Central memory CD8-positive, alpha-beta T cell (primary cell): Measurements from ENCODE around the gene RAP1B.

ENCODE experiments used
- ATAC-seq: fragments of 150-1000 bp; cut with Tn5 transposase; replicated peaks from 2 replicates; pipeline ENCODE4 v1.10.0; 2022; ENCODE audit warnings: mild to moderate bottlenecking, moderate FRiP score, moderate number of reproducible peaks; ENCODE audit not compliant: poor library complexity, severe bottlenecking; ENCODE audit errors: extremely low read depth
- DNase-seq, 2 donors: peaks; one replicate each; pipeline ENCODE4 v3.0.0; 2021; ENCODE audit warnings: low spot score in 2 of 2
- H3K27ac Mint-ChIP-seq: one replicate; pipeline ENCODE4 v1.8.0; 2022; ENCODE audit warnings: low read depth, mild to moderate bottlenecking, moderate library complexity, mixed read lengths
- H3K27me3 Mint-ChIP-seq: one replicate; pipeline ENCODE4 v1.8.0; 2022; ENCODE audit warnings: mixed read lengths
- H3K36me3 Mint-ChIP-seq: one replicate; pipeline ENCODE4 v1.8.0; 2022; ENCODE audit warnings: mild to moderate bottlenecking, moderate library complexity, mixed read lengths; ENCODE audit not compliant: insufficient read depth
- H3K4me1 Mint-ChIP-seq: one replicate; pipeline ENCODE4 v1.8.0; 2022; ENCODE audit warnings: mixed read lengths
- H3K4me3 Mint-ChIP-seq: one replicate; pipeline ENCODE4 v1.8.0; 2022; ENCODE audit warnings: mild to moderate bottlenecking, moderate library complexity, mixed read lengths
- H3K9me3 Mint-ChIP-seq: one replicate; pipeline ENCODE4 v1.8.0; 2022; ENCODE audit warnings: mixed read lengths

RAP1B gene

GRCh38 chr12:68610370-68611093 lies at the start of gene RAP1B:
Gene RAP1B (plus strand): TSS chr12:68610899. CDS start chr12:68648725, 37,826 bp downstream.
- DNase-seq (peak; percentile 69 to 86), ATAC-seq (peak; percentile 79)
- Mint-ChIP-seq H3K9me3 (no peaks in the 10 kb centered on the region), H3K27me3 (no peaks in the 10 kb centered on the region), H3K27ac (peak within 1 kb of the TSS; percentile 95), H3K4me3 (peak within 1 kb of the TSS; percentile 99), H3K36me3 (peaks cover 26% of the 10 kb centered on the region), H3K4me1 (peaks cover 57% of the 10 kb centered on the region)

- peaks cover 34% of the 10 kb centered on the region for H3K4me1 Mint-ChIP-seq
- no peaks in the 10 kb centered on the region for H3K36me3 Mint-ChIP-seq
- H3K9me3 Mint-ChIP-seq, result no peaks in the 10 kb centered on the region
- H3K4me3 Mint-ChIP-seq, result no peak overlapping the region
- DNase-seq, result no peak
- no peaks in the 10 kb centered on the region for H3K27me3 Mint-ChIP-seq
- no peak overlapping the region for H3K27ac Mint-ChIP-seq
- no peak for ATAC-seq
Observed at GRCh38 chr12:68561830-68562229, 48.9 kb upstream of the RAP1B start.

GRCh38 chr12:68564166-68564565 lies 46.5 kb upstream of the RAP1B start:
- H3K4me1 Mint-ChIP-seq, result peaks cover 20% of the 10 kb centered on the region
- DNase-seq (no peak), ATAC-seq (no peak)
- no peaks in the 10 kb centered on the region for H3K36me3 Mint-ChIP-seq
- no peak overlapping the region for H3K4me3 Mint-ChIP-seq
- no peaks in the 10 kb centered on the region for H3K27me3 Mint-ChIP-seq
- no peaks in the 10 kb centered on the region for H3K9me3 Mint-ChIP-seq
- H3K27ac Mint-ChIP-seq, result peak overlapping the region; percentile 79

GRCh38 chr12:68565391-68565903 lies 45.3 kb upstream of the RAP1B start:
- ATAC-seq, result peak; percentile 54
- Mint-ChIP-seq H3K4me3 (no peak overlapping the region), H3K4me1 (peaks cover 20% of the 10 kb centered on the region), H3K27me3 (no peaks in the 10 kb centered on the region), H3K36me3 (no peaks in the 10 kb centered on the region), H3K9me3 (no peaks in the 10 kb centered on the region), H3K27ac (no peak overlapping the region)
- no peak for DNase-seq

GRCh38 chr12:68568922-68569569 lies 41.7 kb upstream of the RAP1B start:
- Mint-ChIP-seq H3K9me3 (no peaks in the 10 kb centered on the region), H3K27me3 (no peaks in the 10 kb centered on the region), H3K4me1 (peaks cover 34% of the 10 kb centered on the region), H3K36me3 (no peaks in the 10 kb centered on the region), H3K4me3 (no peak overlapping the region), H3K27ac (no peak overlapping the region)
- no peak for DNase-seq
- ATAC-seq, result no peak

GRCh38 chr12:68572661-68573060 lies 38.0 kb upstream of the RAP1B start:
- H3K27ac Mint-ChIP-seq, result no peak overlapping the region
- no peak overlapping the region for H3K4me3 Mint-ChIP-seq
- no peaks in the 10 kb centered on the region for H3K36me3 Mint-ChIP-seq
- DNase-seq, result no peak
- no peak for ATAC-seq
- H3K9me3 Mint-ChIP-seq, result no peaks in the 10 kb centered on the region
- H3K4me1 Mint-ChIP-seq, result peaks cover 18% of the 10 kb centered on the region
- no peaks in the 10 kb centered on the region for H3K27me3 Mint-ChIP-seq

- Mint-ChIP-seq H3K27me3 (no peaks in the 10 kb centered on the region), H3K9me3 (no peaks in the 10 kb centered on the region), H3K4me1 (peaks cover 25% of the 10 kb centered on the region), H3K4me3 (no peak overlapping the region), H3K27ac (no peak overlapping the region), H3K36me3 (no peaks in the 10 kb centered on the region)
- DNase-seq (no peak), ATAC-seq (no peak)
Observed at GRCh38 chr12:68573406-68573805, 37.3 kb upstream of the RAP1B start.

GRCh38 chr12:68577949-68578348 lies 32.8 kb upstream of the RAP1B start:
- Mint-ChIP-seq H3K27me3 (no peaks in the 10 kb centered on the region), H3K36me3 (no peaks in the 10 kb centered on the region), H3K4me3 (no peak overlapping the region), H3K4me1 (peaks cover 18% of the 10 kb centered on the region), H3K9me3 (no peaks in the 10 kb centered on the region), H3K27ac (no peak overlapping the region)
- no peak for DNase-seq
- ATAC-seq, result no peak

GRCh38 chr12:68578765-68579164 lies 31.9 kb upstream of the RAP1B start:
- H3K36me3 Mint-ChIP-seq, result no peaks in the 10 kb centered on the region
- no peak for DNase-seq
- H3K9me3 Mint-ChIP-seq, result no peaks in the 10 kb centered on the region
- no peak overlapping the region for H3K4me3 Mint-ChIP-seq
- peaks cover 18% of the 10 kb centered on the region for H3K4me1 Mint-ChIP-seq
- ATAC-seq, result no peak
- peak overlapping the region; percentile 12 for H3K27ac Mint-ChIP-seq
- H3K27me3 Mint-ChIP-seq, result no peaks in the 10 kb centered on the region

GRCh38 chr12:68579254-68579653 lies 31.4 kb upstream of the RAP1B start:
- no peak for ATAC-seq
- Mint-ChIP-seq H3K36me3 (no peaks in the 10 kb centered on the region), H3K4me1 (peaks cover 18% of the 10 kb centered on the region), H3K27ac (peak overlapping the region; percentile 12), H3K4me3 (no peak overlapping the region), H3K27me3 (no peaks in the 10 kb centered on the region), H3K9me3 (no peaks in the 10 kb centered on the region)
- no peak for DNase-seq

GRCh38 chr12:68580911-68581310 lies 29.8 kb upstream of the RAP1B start:
- no peaks in the 10 kb centered on the region for H3K27me3 Mint-ChIP-seq
- DNase-seq, result no peak
- no peak overlapping the region for H3K4me3 Mint-ChIP-seq
- peaks cover 18% of the 10 kb centered on the region for H3K4me1 Mint-ChIP-seq
- ATAC-seq, result no peak
- no peak overlapping the region for H3K27ac Mint-ChIP-seq
- peaks cover 2% of the 10 kb centered on the region for H3K36me3 Mint-ChIP-seq
- no peaks in the 10 kb centered on the region for H3K9me3 Mint-ChIP-seq

GRCh38 chr12:68581926-68582325 lies 28.8 kb upstream of the RAP1B start:
- Mint-ChIP-seq H3K27me3 (no peaks in the 10 kb centered on the region), H3K9me3 (no peaks in the 10 kb centered on the region), H3K4me3 (no peak overlapping the region), H3K27ac (no peak overlapping the region), H3K4me1 (peaks cover 18% of the 10 kb centered on the region), H3K36me3 (peaks cover 2% of the 10 kb centered on the region)
- no peak for DNase-seq
- ATAC-seq, result no peak

GRCh38 chr12:68585966-68586365 lies 24.7 kb upstream of the RAP1B start:
- ATAC-seq (no peak), DNase-seq (no peak)
- no peak overlapping the region for H3K27ac Mint-ChIP-seq
- H3K27me3 Mint-ChIP-seq, result no peaks in the 10 kb centered on the region
- no peak overlapping the region for H3K4me3 Mint-ChIP-seq
- H3K4me1 Mint-ChIP-seq, result peaks cover 22% of the 10 kb centered on the region
- peaks cover 4% of the 10 kb centered on the region for H3K36me3 Mint-ChIP-seq
- H3K9me3 Mint-ChIP-seq, result peaks cover 8% of the 10 kb centered on the region
